HL-60 (cell line): ENCODE measurements around the gene PCGF3.
"Not testable (repeated sequence)": the region's sequence is repeated elsewhere in the genome, so short reads cannot be mapped to it uniquely, and the experiment has no call there.

ENCODE experiments used
- CTCF ChIP-seq: IDR thresholded peaks from one replicate; pipeline ENCODE4 v1.5.1; 2011; ENCODE audit warnings: low read length, control low read depth, inconsistent platforms; ENCODE audit not compliant: insufficient read depth
- GABPA ChIP-seq: IDR thresholded peaks from 2 replicates; pipeline ENCODE4 v1.6.1; 2012; ENCODE audit warnings: low read depth
- POLR2AphosphoS5 ChIP-seq: IDR thresholded peaks from 2 replicates; pipeline ENCODE4 v1.6.1; 2012; ENCODE audit warnings: low read depth
- SPI1 ChIP-seq: IDR thresholded peaks from 2 replicates; pipeline ENCODE4 v1.6.1; 2012; ENCODE audit warnings: low read depth, mild to moderate bottlenecking, borderline replicate concordance
- TF ChIP-seq, protein P1 (sequence below): IDR thresholded peaks from 2 replicates; pipeline ENCODE4 v1.6.1; 2012; ENCODE audit warnings: low read depth; ENCODE audit not compliant: insufficient replicate concordance

DNA sequence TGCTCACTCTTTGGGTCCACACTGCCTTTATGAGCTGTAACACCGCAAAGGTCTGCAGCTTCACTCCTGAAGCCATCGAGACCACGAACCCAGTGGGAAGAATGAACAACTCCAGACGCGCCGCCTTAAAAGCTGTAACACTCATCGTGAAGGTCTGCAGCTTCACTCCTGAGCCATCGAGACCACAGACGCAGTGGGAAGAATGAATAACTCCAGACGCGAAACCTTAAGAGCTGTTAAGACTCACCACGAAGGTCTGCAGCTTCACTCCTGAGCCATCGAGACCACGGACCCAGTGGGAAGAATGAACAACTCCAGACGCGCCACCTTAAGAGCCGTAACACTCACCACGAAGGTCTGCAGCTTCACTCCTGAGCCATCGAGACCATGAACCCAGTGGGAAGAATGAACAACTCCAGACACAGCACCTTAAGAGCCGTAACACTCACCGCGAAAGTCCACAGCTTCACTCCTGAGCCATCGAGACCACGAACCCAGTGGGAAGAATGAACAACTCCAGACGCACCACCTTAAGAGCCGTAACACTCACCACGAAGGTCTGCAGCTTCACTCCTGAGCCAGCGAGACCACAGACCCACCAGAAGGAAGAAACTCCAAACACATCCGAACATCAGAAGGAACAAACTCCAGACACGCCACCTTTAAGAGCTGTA, 68.9 kb downstream of the PCGF3 start:
- TF ChIP-seq CTCF, POLR2AphosphoS5, GABPA, SPI1: not testable (repeated sequence)
- TF ChIP-seq, protein P1, sequence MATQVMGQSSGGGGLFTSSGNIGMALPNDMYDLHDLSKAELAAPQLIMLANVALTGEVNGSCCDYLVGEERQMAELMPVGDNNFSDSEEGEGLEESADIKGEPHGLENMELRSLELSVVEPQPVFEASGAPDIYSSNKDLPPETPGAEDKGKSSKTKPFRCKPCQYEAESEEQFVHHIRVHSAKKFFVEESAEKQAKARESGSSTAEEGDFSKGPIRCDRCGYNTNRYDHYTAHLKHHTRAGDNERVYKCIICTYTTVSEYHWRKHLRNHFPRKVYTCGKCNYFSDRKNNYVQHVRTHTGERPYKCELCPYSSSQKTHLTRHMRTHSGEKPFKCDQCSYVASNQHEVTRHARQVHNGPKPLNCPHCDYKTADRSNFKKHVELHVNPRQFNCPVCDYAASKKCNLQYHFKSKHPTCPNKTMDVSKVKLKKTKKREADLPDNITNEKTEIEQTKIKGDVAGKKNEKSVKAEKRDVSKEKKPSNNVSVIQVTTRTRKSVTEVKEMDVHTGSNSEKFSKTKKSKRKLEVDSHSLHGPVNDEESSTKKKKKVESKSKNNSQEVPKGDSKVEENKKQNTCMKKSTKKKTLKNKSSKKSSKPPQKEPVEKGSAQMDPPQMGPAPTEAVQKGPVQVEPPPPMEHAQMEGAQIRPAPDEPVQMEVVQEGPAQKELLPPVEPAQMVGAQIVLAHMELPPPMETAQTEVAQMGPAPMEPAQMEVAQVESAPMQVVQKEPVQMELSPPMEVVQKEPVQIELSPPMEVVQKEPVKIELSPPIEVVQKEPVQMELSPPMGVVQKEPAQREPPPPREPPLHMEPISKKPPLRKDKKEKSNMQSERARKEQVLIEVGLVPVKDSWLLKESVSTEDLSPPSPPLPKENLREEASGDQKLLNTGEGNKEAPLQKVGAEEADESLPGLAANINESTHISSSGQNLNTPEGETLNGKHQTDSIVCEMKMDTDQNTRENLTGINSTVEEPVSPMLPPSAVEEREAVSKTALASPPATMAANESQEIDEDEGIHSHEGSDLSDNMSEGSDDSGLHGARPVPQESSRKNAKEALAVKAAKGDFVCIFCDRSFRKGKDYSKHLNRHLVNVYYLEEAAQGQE, result not testable (repeated sequence)
